SH-SY5Y (cell line): ENCODE results near the gene EP300.

Source experiments
- GATA2 ChIP-seq: IDR thresholded peaks from 2 replicates; pipeline ENCODE4 v1.6.1; 2011; ENCODE audit warnings: mild to moderate bottlenecking, low read depth, low read length
- GATA3 ChIP-seq: IDR thresholded peaks from 2 replicates; pipeline ENCODE4 v1.6.1; 2011; ENCODE audit warnings: low read depth, mild to moderate bottlenecking, low read length, moderate library complexity

The EP300 gene

DNA sequence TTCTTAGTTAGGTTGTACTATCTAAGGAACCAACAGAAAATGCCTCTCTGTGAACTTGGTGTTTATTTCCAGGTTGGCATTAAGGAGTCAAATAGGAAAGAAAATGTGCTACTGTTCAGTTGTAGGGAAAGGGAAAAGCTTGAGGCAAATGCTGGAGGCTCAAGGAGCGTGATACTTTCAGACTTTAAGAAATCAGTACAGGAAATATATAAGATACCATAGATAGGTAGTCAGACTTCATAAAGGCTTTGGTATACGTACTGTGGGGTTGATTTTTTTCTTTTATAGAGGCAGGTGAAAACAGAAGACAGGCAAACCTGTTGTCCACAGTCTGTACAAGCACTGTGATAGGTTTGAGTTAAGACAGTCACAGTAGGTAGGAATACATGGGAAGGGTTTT is 30.8 kb downstream of the EP300 start:
- TF ChIP-seq GATA2 (no peak), GATA3 (no peak)

DNA sequence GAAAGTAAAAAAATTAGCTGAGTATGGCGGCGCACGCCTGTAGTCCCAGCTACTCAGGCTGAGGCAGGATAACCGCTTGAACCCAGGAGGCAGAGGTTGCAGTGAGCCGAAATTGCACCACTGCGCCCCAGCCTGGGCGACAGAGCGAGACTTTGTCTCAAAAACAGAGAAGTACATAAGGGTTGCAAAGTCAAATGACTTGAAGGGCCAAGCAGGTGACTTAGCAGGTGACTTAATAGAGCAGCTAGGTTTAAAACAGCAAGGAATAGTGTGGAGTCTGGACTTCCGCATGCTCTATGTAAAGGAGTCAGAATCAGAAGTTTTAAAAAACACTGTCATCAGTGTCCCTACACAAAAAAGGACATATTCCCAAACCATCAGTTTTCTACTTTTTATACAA is 31.7 kb downstream of the EP300 start:
- TF ChIP-seq GATA3 (no peak), GATA2 (no peak)

DNA sequence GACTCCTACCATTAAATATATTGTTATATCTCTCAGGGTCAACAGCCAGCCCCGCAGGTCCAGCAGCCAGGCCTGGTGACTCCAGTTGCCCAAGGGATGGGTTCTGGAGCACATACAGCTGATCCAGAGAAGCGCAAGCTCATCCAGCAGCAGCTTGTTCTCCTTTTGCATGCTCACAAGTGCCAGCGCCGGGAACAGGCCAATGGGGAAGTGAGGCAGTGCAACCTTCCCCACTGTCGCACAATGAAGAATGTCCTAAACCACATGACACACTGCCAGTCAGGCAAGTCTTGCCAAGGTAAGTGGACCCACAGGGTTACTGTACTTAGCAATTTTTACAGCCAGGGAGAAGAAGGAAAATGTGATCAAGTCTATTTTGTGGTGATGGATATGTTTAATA is 35.1 kb downstream of the EP300 start:
- no peak for TF ChIP-seq GATA3
- TF ChIP-seq GATA2: no peak

DNA sequence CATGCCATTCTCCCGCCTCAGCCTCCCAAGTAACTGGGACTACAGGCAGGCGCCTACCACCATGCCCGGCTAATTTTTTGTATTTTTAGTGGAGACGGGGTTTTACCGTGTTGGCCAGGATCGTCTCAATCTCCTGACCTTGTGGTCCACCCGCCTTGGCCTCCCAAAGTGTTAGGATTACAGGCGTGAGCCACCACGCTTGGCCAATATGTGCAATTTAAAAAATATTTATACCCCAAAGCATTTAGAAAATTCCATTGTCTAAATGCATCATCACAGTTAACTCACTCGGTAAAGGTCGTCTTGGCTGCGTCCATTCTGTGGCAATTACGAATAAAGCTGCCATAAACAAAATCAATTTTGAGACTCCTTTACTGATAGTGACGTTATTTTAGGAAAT is 36.2 kb downstream of the EP300 start:
- no peak for TF ChIP-seq GATA3
- no peak for TF ChIP-seq GATA2

DNA sequence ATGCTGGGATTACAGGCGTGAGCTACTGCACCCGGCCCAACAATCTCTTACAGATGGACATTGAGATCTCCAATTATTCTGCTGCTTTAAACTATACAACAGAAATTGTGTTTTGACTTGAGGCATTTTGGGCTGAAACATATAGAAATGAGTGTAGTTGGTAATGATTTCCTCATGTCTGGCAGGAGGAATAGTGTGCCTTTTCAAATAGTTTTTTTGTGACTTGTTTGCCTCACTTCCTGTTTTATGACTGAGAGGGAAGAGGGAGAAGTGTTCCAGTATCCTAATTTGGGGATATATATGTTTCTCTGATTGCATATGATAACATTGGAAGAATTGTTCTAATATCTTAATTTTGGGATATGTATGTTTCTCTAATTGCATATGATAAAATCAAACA is 40.2 kb downstream of the EP300 start:
- TF ChIP-seq GATA2 (no peak), GATA3 (no peak)

DNA sequence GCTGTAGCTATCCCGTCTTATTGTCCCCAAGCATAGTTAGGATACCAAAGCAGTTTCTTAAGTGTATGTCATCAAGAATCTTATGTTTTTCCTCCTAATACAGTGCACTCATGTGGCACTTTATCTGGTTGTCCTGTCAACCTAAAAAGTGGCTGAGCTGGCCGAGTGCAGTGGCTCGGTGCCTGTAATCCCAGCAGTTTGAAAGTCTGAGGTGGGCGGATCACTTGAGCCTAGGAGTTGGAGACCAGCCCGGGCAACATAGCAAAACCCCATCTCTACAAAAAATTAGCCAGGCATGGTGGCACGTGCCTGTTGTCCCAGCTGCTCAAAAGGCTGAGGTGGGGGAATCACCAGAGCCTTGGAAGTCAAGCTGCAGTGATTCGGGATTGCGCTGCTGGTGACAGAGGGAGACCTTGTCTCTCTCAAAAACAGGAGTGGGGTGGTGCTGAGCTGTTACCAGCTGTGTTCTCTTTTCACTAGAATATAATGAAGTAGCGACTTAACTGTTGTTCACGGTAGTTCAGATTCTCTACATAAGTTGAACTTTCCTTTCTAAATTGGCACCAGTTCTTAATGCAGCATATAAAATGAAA is 48.1 kb downstream of the EP300 start:
- no peak for TF ChIP-seq GATA2
- no peak for TF ChIP-seq GATA3

DNA sequence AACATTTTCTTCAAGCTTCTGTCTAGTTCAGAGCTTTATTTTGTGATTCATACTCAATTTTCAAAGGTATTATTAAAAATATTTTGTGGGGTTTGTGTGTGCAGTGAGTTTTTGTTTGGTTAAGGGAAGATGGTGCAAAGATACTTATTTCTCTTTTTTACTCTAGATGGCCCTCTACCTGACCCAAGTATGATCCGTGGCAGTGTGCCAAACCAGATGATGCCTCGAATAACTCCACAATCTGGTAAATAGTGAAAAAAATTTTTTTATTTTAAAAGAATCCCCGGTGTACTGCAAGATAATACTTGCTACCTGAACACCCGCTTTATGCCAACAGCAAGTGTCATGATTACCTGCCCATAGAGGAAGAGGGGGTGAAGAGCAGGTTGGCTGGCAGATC is 54.2 kb downstream of the EP300 start:
- TF ChIP-seq GATA2: no peak
- no peak for TF ChIP-seq GATA3

DNA sequence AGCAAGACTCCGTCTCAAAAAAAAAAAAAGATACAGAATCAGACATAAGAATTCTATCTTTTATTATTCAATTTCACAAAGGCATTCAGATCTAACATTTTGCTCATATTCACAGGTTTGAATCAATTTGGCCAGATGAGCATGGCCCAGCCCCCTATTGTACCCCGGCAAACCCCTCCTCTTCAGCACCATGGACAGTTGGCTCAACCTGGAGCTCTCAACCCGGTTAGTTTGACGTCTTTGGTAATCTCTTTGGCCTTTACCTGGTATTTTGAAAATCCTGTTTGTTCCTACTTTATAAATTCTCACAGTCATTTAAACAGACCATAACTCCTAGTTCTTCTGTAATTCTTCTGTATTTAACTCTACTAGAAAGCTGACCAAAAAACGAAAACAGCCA is 55.3 kb downstream of the EP300 start:
- TF ChIP-seq GATA3: no peak
- TF ChIP-seq GATA2: no peak

DNA sequence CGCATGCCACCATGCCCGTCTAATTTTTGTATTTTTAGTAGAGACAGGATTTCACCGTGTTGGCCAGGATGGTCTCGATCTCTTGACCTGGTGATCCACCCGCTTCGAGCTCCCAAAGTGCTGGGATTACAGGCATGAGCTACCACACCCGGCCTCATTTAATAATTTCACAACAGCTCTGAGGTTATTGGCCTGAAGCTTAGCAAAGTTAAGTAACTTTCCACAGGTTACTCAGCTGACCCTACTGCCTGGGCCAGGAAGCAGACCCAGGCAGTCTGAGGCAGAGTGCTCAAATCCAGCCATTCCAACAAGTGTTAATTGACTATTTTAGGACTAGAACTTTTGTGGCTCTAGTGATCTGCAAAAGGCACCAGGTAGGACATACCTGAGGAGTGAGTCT is 60.5 kb downstream of the EP300 start:
- no peak for TF ChIP-seq GATA3
- TF ChIP-seq GATA2: no peak

DNA sequence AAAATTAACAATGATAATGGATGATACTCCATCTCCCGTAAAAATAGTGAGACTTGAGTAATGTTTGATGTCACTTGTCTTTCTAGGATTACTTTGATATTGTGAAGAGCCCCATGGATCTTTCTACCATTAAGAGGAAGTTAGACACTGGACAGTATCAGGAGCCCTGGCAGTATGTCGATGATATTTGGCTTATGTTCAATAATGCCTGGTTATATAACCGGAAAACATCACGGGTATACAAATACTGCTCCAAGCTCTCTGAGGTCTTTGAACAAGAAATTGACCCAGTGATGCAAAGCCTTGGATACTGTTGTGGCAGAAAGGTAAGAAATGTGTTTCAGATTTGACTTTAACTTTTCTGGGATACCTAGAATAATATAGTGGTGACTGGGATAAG is 64.7 kb downstream of the EP300 start:
- no peak for TF ChIP-seq GATA2
- TF ChIP-seq GATA3: no peak

DNA sequence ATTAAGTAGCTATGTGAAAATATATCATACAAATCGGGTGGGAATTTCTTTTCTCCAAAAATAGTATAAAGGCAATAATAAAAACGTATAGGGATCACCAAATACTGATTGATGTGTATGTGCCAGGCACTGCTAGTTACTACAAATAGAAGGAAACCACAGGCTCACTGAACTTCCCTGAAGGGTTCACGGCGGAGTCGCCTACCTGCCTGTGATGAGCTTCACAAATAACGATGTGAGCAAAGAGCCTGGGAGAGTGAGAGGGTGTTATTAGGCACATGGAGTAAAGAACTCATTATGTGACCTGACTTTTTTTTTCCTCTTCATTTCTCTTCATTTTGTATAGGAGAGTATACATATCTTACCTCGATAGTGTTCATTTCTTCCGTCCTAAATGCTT is 76.8 kb downstream of the EP300 start:
- no peak for TF ChIP-seq GATA3
- TF ChIP-seq GATA2: no peak

DNA sequence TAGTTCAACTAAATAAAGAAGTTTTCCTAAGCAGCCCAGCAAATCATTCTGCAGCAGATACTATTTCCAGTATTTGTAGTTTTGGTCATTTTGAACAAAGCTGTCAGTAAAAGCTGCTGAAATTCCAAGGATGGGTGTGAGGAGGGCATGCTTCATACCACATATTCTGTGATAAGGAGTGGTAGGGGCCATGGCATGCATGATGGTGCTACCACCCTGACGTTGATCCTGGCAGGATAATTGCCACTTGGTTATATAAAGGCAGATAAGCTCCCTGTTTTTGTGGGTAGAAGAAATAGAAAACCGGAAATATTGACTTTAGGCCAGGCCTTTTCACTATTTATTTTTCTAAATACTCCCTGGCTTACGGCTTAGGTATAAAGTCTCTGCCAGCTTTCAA is 79.6 kb downstream of the EP300 start:
- TF ChIP-seq GATA3 (no peak), GATA2 (no peak)

DNA sequence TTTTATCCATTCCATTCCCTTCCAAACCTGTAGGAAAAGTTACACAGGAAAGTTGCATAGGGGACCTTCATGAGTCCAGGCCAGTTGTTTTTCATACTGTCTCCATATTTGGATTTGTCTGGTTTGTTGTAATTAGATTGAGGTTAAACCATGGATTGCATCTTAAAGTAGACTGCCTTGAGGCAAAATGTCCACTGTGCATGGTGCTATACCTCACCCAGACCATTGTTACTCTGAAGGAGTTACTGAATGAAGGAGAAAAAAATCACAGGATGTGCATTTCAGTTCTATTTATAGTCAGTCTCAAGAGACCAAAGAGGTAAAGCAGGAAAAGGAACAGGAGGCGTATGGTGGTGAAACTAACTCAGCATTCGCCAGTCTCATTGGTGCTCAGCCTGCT is 83.2 kb downstream of the EP300 start:
- TF ChIP-seq GATA2 (no peak), GATA3 (no peak)

DNA sequence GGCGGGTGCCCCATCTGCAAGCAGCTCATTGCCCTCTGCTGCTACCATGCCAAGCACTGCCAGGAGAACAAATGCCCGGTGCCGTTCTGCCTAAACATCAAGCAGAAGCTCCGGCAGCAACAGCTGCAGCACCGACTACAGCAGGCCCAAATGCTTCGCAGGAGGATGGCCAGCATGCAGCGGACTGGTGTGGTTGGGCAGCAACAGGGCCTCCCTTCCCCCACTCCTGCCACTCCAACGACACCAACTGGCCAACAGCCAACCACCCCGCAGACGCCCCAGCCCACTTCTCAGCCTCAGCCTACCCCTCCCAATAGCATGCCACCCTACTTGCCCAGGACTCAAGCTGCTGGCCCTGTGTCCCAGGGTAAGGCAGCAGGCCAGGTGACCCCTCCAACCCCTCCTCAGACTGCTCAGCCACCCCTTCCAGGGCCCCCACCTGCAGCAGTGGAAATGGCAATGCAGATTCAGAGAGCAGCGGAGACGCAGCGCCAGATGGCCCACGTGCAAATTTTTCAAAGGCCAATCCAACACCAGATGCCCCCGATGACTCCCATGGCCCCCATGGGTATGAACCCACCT is 84.7 kb downstream of the EP300 start:
- TF ChIP-seq GATA2: no peak
- TF ChIP-seq GATA3: no peak

DNA sequence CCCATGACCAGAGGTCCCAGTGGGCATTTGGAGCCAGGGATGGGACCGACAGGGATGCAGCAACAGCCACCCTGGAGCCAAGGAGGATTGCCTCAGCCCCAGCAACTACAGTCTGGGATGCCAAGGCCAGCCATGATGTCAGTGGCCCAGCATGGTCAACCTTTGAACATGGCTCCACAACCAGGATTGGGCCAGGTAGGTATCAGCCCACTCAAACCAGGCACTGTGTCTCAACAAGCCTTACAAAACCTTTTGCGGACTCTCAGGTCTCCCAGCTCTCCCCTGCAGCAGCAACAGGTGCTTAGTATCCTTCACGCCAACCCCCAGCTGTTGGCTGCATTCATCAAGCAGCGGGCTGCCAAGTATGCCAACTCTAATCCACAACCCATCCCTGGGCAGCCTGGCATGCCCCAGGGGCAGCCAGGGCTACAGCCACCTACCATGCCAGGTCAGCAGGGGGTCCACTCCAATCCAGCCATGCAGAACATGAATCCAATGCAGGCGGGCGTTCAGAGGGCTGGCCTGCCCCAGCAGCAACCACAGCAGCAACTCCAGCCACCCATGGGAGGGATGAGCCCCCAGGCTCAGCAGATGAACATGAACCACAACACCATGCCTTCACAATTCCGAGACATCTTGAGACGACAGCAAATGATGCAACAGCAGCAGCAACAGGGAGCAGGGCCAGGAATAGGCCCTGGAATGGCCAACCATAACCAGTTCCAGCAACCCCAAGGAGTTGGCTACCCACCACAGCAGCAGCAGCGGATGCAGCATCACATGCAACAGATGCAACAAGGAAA is 85.4 kb downstream of the EP300 start:
- TF ChIP-seq GATA3 (no peak), GATA2 (no peak)

DNA sequence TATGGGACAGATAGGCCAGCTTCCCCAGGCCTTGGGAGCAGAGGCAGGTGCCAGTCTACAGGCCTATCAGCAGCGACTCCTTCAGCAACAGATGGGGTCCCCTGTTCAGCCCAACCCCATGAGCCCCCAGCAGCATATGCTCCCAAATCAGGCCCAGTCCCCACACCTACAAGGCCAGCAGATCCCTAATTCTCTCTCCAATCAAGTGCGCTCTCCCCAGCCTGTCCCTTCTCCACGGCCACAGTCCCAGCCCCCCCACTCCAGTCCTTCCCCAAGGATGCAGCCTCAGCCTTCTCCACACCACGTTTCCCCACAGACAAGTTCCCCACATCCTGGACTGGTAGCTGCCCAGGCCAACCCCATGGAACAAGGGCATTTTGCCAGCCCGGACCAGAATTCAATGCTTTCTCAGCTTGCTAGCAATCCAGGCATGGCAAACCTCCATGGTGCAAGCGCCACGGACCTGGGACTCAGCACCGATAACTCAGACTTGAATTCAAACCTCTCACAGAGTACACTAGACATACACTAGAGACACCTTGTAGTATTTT is 86.1 kb downstream of the EP300 start:
- TF ChIP-seq GATA3: no peak
- no peak for TF ChIP-seq GATA2
